GM21723 (cell line): ENCODE data around the gene IRS2.

Experiments used
- ATAC-seq: cut with Tn5 transposase; IDR thresholded peaks from one replicate; pipeline ENCODE4 v1.9.1; 2021; ENCODE audit warnings: mild to moderate bottlenecking, moderate library complexity; ENCODE audit not compliant: unreplicated experiment

Gene IRS2

GRCh38 chr13:109758937-109759480 is 27.4 kb downstream of the IRS2 start:
- no peak for ATAC-seq

- no peak for ATAC-seq
Observed at GRCh38 chr13:109756778-109757177, 29.6 kb downstream of the IRS2 start.

- ATAC-seq: no peak
Observed at GRCh38 chr13:109755997-109756396, 30.4 kb downstream of the IRS2 start.

- no peak for ATAC-seq
Observed at GRCh38 chr13:109755551-109755950, 30.8 kb downstream of the IRS2 start.

GRCh38 chr13:109751477-109751876 is 34.9 kb downstream of the IRS2 start:
- no peak for ATAC-seq

GRCh38 chr13:109750221-109750775 is 36.1 kb downstream of the IRS2 start:
- ATAC-seq: no peak

GRCh38 chr13:109749365-109749764 is 37.0 kb downstream of the IRS2 start:
- ATAC-seq: no peak

GRCh38 chr13:109748677-109749076 is 37.7 kb downstream of the IRS2 start:
- no peak for ATAC-seq

GRCh38 chr13:109747524-109747923 is 38.9 kb downstream of the IRS2 start:
- no peak for ATAC-seq

GRCh38 chr13:109746364-109746763 is 40.0 kb downstream of the IRS2 start:
- ATAC-seq: no peak

- no peak for ATAC-seq
Observed at GRCh38 chr13:109745702-109746101, 40.7 kb downstream of the IRS2 start.

GRCh38 chr13:109745060-109745459 is 41.3 kb downstream of the IRS2 start:
- no peak for ATAC-seq

GRCh38 chr13:109744512-109745051 is 41.8 kb downstream of the IRS2 start:
- ATAC-seq: no peak

- ATAC-seq: no peak
Observed at GRCh38 chr13:109743706-109744453, 42.5 kb downstream of the IRS2 start.

GRCh38 chr13:109741966-109742365 is 44.4 kb downstream of the IRS2 start:
- ATAC-seq: no peak

- ATAC-seq: no peak
Observed at GRCh38 chr13:109740721-109741120, 45.7 kb downstream of the IRS2 start.

GRCh38 chr13:109740121-109740520 is 46.3 kb downstream of the IRS2 start:
- no peak for ATAC-seq

- ATAC-seq: no peak
Observed at GRCh38 chr13:109738298-109738746, 48.1 kb downstream of the IRS2 start.

- ATAC-seq: no peak
Observed at GRCh38 chr13:109737606-109738005, 48.8 kb downstream of the IRS2 start.

- ATAC-seq: no peak
Observed at GRCh38 chr13:109737046-109737573, 49.3 kb downstream of the IRS2 start.

- ATAC-seq: no peak
Observed at GRCh38 chr13:109735436-109735966, 50.9 kb downstream of the IRS2 start.
